ENCODE data around the gene TM9SF3. TPM values are rescaled to one million over a fixed set of nuclear protein-coding genes. Genes with fewer than 3 reads are reported as not detected.

TM9SF3 gene
- polyA plus RNA-seq, 2 of the 4 experiments (the other 2 are of a cell fraction): 92.9 to 138 TPM

DNA sequence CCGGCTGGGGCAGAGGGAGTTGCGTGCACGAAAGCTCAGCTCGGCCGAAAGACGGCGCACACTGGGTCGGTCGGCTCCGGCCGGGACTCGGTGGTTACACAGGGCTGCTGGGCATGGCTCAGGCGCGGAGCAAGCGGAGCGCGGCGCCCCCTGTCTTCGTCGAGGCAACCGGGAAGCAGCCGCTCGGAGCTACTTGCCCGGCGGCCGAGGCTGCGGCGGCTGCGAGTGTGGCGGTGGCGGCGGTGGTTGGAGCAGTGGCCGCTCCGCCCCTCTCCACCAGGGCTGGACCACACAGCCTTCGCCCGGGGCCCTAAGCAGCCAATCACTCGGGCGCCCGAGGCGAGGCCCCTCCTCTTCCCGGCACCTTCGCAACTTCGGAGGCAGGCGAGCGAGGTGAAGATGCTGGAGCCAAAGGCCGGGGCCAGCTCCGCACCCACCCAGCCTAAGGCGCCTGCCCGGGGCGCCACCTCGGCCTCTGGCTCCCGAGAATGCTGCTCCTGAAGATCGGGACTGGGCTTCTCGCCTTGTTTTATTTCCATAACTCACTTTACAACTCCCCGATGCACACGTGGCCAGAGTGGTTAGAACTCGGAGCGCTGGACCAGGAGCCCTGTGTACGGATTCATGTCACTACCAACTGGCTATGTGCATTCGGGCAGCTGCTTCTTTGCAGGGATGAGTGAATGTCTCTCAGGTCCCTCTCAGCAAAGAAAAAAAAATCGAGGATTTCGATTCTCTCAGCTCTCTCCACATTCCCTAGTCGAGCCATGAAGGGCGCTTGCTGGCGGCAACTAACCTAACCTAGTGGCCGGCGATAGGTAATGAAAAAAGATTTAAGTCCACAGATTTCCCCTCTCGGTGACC, 72.9 kb downstream of the TM9SF3 start, which contains the start of gene TLL2 (continued):
- TF ChIP-seq KDM5A (IDR thresholded peaks at IDR 0.05) (no peak), CHD4 (IDR thresholded peaks at IDR 0.05; ENCODE audit: borderline replicate concordance) (no peak), BHLHE40 (IDR thresholded peaks at IDR 0.05; ENCODE audit: low read depth, low read length) (no peak), MAZ (IDR thresholded peaks at IDR 0.05; ENCODE audit: borderline replicate concordance, low read depth, low read length) (no peak), SMC3 (IDR thresholded peaks at IDR 0.05) (no peak; the same call in 1 of the 3 replicates), RCOR1 (IDR thresholded peaks at IDR 0.05; ENCODE audit: low read depth, low read length) (no peak), RAD21 (conservative IDR thresholded peaks at IDR 0.05 in 1 of 2, IDR thresholded peaks at IDR 0.05 in 1 of 2) (peak; percentile 5 to 39; a peak in 3 of 5 replicates), TP53 (CRISPR knock-in tag; IDR thresholded peaks at IDR 0.05) (no peak; the same call in 1 of the 2 replicates), NFE2L2 (conservative IDR thresholded peaks at IDR 0.05; ENCODE audit: low read length) (no peak), TFCP2L1 (CRISPR knock-in tag; IDR thresholded peaks at IDR 0.05) (no peak), KDM1A (IDR thresholded peaks at IDR 0.05; ENCODE audit: low read depth) (no peak), POLR2AphosphoS2 (conservative IDR thresholded peaks at IDR 0.05; ENCODE audit: low read length) (no peak), RNF2 (IDR thresholded peaks at IDR 0.05; ENCODE audit: borderline replicate concordance, low read depth) (peak; percentile 44; the same call in 1 of the 2 replicates)
- TF ChIP-seq, protein P1, sequence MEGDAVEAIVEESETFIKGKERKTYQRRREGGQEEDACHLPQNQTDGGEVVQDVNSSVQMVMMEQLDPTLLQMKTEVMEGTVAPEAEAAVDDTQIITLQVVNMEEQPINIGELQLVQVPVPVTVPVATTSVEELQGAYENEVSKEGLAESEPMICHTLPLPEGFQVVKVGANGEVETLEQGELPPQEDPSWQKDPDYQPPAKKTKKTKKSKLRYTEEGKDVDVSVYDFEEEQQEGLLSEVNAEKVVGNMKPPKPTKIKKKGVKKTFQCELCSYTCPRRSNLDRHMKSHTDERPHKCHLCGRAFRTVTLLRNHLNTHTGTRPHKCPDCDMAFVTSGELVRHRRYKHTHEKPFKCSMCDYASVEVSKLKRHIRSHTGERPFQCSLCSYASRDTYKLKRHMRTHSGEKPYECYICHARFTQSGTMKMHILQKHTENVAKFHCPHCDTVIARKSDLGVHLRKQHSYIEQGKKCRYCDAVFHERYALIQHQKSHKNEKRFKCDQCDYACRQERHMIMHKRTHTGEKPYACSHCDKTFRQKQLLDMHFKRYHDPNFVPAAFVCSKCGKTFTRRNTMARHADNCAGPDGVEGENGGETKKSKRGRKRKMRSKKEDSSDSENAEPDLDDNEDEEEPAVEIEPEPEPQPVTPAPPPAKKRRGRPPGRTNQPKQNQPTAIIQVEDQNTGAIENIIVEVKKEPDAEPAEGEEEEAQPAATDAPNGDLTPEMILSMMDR (IDR thresholded peaks at IDR 0.05): peak; percentile 52
- TF ChIP-seq, protein P2, sequence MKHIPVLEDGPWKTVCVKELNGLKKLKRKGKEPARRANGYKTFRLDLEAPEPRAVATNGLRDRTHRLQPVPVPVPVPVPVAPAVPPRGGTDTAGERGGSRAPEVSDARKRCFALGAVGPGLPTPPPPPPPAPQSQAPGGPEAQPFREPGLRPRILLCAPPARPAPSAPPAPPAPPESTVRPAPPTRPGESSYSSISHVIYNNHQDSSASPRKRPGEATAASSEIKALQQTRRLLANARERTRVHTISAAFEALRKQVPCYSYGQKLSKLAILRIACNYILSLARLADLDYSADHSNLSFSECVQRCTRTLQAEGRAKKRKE (CRISPR knock-in tag; IDR thresholded peaks at IDR 0.05; ENCODE audit: low read depth): no peak
- TF ChIP-seq, protein P3, sequence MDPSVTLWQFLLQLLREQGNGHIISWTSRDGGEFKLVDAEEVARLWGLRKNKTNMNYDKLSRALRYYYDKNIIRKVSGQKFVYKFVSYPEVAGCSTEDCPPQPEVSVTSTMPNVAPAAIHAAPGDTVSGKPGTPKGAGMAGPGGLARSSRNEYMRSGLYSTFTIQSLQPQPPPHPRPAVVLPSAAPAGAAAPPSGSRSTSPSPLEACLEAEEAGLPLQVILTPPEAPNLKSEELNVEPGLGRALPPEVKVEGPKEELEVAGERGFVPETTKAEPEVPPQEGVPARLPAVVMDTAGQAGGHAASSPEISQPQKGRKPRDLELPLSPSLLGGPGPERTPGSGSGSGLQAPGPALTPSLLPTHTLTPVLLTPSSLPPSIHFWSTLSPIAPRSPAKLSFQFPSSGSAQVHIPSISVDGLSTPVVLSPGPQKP (IDR thresholded peaks at IDR 0.05; ENCODE audit: low read depth, low read length): no peak

DNA sequence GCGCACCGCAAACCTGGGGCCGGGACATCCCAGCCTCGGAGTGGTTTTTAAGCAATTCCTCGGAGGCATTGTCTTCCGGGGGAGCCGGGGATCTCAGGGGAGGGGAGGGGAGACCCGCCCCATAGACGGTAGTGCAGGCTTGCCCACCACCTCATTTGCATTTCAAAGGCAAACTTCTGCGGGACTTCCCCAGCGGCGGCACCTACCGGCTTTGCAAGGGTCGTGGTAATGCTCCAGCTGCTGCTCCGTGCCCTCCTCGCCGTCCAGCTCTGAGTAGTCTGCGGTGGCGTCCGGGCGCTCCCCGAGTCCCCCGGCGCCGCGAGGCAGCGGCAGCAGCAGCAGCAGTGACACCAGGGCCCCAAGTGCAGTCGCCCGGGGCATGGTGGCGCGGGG, 73.5 kb downstream of the TM9SF3 start:
- Histone ChIP-seq H3K27ac (peak overlapping the region; percentile 37 to 77; a peak in 4 of 6 replicates), H3K4me2 (peak overlapping the region; percentile 95), H3K4me3 (peak overlapping the region; percentile 56), H3K9me3 (no peaks in the 10 kb centered on the region), H3K4me1 (peaks cover 6% of the 10 kb centered on the region; the same call in 2 of the 3 replicates)
- ChIA-PET CTCF (interaction anchor here (0.6 to 7.5 kb wide), 37 partner anchors 9 to 313 kb away, joined by 3 to 54 read pairs (median 4); no protein-coding TSS in a partner anchor), POLR2A (interaction anchor here (1.4 kb wide), 1 partner anchor 74 kb away, joined by 3 read pairs; no protein-coding TSS in a partner anchor)
- FAIRE-seq: no peak
- DNase-seq (ENCODE audit: low read depth in 1 of 2, low spot score in 1 of 2): peak in 1 of 2 experiments; percentile 16
- 0% methylated on average over 18 of the region's 31 CpGs for WGBS (ENCODE audit: missing lambda C conversion rate)
- ATAC-seq: no peak
- no peak for TF ChIP-seq TFCP2L1 (CRISPR knock-in tag; IDR thresholded peaks at IDR 0.05)
- no peak for TF ChIP-seq NR3C1 (IDR thresholded peaks at IDR 0.05)
- TF ChIP-seq EHMT2 (IDR thresholded peaks at IDR 0.05; ENCODE audit: low read depth): no peak
- no peak for TF ChIP-seq EHF (CRISPR knock-in tag; IDR thresholded peaks at IDR 0.05)
- no peak for TF ChIP-seq RARB (CRISPR knock-in tag; IDR thresholded peaks at IDR 0.05)
- TF ChIP-seq, protein P2 (CRISPR knock-in tag; IDR thresholded peaks at IDR 0.05; ENCODE audit: low read depth): no peak
- TF ChIP-seq, protein P1 (IDR thresholded peaks at IDR 0.05): no peak
- no peak for TF ChIP-seq CBX2 (IDR thresholded peaks at IDR 0.05; ENCODE audit: borderline replicate concordance, low read depth)
- no peak for TF ChIP-seq ZC3H11A (IDR thresholded peaks at IDR 0.05)
- no peak for TF ChIP-seq FOSL2 (IDR thresholded peaks at IDR 0.05)
- no peak for TF ChIP-seq FOSL2 (CRISPR knock-in tag; IDR thresholded peaks at IDR 0.05)
- no peak for TF ChIP-seq HOXB13 (CRISPR knock-in tag; IDR thresholded peaks at IDR 0.05; ENCODE audit: low read depth)
- TF ChIP-seq, protein P4, sequence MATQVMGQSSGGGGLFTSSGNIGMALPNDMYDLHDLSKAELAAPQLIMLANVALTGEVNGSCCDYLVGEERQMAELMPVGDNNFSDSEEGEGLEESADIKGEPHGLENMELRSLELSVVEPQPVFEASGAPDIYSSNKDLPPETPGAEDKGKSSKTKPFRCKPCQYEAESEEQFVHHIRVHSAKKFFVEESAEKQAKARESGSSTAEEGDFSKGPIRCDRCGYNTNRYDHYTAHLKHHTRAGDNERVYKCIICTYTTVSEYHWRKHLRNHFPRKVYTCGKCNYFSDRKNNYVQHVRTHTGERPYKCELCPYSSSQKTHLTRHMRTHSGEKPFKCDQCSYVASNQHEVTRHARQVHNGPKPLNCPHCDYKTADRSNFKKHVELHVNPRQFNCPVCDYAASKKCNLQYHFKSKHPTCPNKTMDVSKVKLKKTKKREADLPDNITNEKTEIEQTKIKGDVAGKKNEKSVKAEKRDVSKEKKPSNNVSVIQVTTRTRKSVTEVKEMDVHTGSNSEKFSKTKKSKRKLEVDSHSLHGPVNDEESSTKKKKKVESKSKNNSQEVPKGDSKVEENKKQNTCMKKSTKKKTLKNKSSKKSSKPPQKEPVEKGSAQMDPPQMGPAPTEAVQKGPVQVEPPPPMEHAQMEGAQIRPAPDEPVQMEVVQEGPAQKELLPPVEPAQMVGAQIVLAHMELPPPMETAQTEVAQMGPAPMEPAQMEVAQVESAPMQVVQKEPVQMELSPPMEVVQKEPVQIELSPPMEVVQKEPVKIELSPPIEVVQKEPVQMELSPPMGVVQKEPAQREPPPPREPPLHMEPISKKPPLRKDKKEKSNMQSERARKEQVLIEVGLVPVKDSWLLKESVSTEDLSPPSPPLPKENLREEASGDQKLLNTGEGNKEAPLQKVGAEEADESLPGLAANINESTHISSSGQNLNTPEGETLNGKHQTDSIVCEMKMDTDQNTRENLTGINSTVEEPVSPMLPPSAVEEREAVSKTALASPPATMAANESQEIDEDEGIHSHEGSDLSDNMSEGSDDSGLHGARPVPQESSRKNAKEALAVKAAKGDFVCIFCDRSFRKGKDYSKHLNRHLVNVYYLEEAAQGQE (IDR thresholded peaks at IDR 0.05): no peak
